Keratinocyte (primary cell): ENCODE measurements around the gene NPSR1.

Experiments used
- EZH2 ChIP-seq: IDR thresholded peaks from one replicate; pipeline ENCODE4 v1.6.1; 2012; ENCODE audit warnings: inconsistent platforms, mild to moderate bottlenecking, low read length, moderate library complexity
- TF ChIP-seq, protein P1 (sequence below), 3 experiments: IDR thresholded peaks in 1 of 3; conservative IDR thresholded peaks in 1 of 3; optimal IDR thresholded peaks in 1 of 3; 2 replicates in 2 of 3; 3 replicates in 1 of 3; pipeline versions ENCODE3 to v1.5.1; 2011; ENCODE audit warnings: low read length in 3 of 3, mild to moderate bottlenecking in 3 of 3, moderate library complexity in 2 of 3, control low read depth in 1 of 3, inconsistent platforms in 1 of 3; ENCODE audit not compliant: insufficient read depth in 2 of 3; ENCODE audit errors: extremely low read depth in 1 of 3

DNA sequence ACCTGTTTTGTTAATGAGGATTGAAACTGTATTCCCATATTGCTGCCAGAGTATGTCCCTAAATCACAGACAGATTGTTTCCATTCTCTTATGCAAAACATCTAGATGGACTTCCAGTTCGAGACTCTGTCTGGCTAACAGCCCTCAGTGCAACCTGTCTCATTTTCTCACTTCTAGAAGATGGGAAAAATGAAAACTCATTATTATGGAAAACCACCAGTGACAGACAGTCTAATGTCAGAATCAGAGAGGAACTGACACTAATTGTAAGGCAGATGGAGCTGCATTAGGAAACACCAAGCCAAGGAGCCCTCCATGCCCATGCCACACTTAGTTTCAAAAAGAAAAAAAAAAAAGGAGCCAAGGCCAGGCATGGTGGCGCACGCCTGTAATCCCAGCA, 61.6 kb downstream of the NPSR1 start:
- TF ChIP-seq EZH2, result no peak
- TF ChIP-seq, protein P1, sequence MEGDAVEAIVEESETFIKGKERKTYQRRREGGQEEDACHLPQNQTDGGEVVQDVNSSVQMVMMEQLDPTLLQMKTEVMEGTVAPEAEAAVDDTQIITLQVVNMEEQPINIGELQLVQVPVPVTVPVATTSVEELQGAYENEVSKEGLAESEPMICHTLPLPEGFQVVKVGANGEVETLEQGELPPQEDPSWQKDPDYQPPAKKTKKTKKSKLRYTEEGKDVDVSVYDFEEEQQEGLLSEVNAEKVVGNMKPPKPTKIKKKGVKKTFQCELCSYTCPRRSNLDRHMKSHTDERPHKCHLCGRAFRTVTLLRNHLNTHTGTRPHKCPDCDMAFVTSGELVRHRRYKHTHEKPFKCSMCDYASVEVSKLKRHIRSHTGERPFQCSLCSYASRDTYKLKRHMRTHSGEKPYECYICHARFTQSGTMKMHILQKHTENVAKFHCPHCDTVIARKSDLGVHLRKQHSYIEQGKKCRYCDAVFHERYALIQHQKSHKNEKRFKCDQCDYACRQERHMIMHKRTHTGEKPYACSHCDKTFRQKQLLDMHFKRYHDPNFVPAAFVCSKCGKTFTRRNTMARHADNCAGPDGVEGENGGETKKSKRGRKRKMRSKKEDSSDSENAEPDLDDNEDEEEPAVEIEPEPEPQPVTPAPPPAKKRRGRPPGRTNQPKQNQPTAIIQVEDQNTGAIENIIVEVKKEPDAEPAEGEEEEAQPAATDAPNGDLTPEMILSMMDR (optimal IDR thresholded peaks at IDR 0.05 in 1 of 3, IDR thresholded peaks at IDR 0.05 in 1 of 3, conservative IDR thresholded peaks at IDR 0.05 in 1 of 3; ENCODE audit: extremely low read depth in 1 of 3, insufficient read depth in 2 of 3, low read length in 3 of 3), result no peak
